IPS-NIHi7 (cell line): ENCODE results near the gene NEDD8.
A peak's percentile ranks its signal among the peaks of the same experiment; 100 is the strongest.
"Not testable (repeated sequence)": the region's sequence is repeated elsewhere in the genome, so short reads cannot be mapped to it uniquely, and the experiment has no call there.

Experiments used
- DNase-seq: peaks from one replicate; pipeline ENCODE4 v3.0.0; 2012; ENCODE audit warnings: mixed read lengths; ENCODE audit errors: extremely low spot score

NEDD8 gene

DNA sequence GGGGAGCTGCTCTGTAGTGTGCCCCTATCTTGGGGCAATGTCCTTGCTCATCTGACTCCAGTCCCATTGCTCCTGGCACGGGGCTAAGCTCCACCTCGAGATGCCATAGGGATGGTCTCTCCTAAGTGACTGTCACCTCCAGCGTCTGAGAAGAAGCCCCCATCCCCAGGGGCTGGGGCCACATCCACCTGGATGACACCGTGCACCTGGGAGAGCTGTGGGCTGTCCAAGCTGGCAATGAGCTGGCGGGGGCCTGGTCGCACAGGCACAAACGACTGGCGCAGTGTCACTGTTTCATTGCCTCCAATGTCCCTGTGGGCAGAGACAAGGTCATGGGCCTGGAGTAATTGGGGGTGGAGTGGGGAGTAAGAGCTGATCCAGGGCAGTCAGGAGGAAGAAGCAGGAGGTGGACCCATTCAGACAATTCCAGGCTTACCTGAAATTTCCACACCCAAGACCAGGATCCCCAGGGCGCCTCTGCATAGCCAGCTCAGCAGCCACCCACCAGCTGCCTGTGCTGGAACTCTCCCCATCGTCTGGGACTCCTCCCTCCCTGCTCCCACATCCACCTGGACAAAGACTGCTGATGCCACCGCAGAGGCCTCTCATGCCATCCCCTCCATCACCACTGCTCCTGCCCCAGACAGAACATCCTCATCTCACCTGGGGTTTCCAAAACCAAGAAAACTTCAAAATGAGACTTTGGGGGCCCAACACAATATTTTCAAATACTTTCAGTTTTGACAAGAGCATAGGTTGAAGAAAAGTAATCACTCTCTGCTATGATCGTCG lies 17.3 kb upstream of the NEDD8 start:
- no peak for DNase-seq

DNA sequence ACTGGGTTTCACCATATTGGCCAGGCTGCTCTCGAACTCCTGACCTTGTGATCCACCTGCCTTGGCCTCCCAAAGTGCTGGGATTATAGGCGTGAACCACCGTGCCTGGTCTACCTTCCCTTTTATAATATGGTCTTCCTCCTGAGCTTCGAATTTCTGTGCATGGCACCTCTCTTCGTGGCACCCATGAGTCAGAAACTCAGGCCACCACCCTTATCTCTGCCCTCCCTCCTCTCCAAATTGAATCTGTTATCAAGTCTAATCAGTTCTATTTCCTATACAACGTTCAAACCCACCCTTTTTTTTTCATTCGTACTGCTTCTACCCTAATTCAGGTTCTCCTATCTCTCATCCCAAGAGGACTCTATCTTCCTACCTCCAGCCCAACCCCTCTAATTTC lies 15.3 kb upstream of the NEDD8 start:
- DNase-seq = no peak

DNA sequence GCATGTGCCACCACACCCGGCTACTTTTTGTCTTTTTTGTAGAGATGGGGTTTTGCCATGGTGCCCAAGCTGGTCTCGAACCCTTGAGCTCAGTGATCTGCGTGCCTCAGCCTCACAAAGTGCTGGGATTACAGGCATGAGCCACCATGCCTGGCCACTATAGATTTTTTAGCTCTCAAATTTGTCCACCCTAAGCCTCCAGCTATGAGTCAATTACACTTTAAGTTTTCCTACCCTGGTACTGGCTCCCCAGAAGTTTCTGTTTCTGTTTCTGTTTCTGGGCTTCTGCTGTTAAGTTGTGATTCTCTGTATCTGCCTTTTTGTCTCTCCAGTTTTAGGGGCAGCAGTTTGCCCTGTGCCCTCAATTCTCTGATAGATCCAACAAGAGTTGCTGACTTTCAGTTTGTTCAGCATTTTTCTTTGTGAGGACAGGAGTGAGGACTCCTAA lies 14.6 kb upstream of the NEDD8 start:
- DNase-seq = no peak

DNA sequence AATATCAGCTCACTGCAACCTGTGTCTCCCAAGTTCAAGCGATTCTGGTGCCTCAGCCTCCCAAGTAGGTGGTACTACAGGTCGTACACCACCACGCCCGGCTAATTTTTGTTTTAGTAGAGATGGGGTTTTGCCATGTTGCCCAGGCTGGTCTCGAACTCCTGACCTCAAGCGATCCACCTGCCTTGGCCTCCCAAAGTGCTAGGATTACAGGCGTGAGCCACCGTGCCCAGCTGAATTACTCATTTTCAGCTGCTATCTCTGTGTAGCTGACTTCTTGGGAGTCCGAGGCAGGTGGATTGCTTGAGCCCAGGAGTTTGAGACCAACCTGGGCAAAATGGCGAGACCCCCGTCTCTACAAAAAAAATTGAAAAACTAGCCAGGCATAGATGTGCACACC lies 13.2 kb upstream of the NEDD8 start:
- DNase-seq = not testable (repeated sequence)

DNA sequence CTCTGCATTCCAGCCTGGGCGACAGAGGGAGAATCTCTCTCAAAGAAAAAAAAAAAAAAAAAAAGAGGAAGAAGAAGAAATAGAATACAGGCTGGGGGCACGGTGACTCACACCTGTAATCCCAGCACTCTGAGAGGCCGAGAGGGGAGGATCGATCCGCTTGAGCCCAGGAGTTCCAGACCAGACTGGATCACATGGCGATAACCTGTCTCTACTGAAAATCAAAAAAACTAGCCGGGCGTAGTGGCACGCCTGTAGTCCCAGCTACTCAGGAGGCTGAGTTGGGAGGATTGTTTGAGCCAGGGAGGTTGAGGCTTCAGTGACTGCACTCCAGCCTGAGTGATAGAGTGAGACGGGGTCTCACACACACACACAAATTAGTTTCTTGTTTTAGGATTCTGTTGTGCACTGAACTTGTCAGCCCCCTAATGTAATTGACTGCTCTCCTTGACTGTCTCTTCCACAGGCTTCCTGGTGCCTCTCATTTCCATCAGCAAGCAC lies 11.2 kb upstream of the NEDD8 start:
- no peak for DNase-seq

DNA sequence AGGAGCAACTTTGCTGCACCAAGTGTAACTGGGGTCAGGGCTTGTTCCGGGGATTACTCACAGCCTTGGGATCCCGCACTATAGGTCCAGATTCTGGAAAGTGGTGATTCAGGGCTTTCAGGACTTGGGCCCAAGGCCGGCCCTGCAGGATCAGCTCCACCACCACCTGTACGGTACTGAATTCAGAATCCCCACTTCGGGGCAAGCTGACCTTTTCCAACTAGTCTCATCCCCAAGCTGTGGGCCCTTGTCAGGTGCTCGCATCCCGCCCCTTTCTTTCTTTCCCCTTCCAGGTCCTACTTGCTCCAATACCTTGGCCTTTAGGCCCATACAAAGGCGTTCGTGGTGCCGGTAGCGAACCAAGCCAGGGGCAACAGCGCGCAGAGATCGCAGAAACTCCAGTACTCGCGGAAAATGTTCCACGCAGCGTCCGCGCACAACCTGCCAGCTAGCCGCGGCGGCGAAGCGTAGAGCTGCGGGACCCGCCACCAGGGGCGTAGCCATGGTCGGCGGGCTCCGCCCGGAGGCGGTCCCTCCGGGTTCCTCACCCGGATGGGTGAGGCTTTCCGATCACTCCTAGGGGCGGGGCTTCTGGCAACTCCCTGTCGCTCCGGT lies 9.8 kb upstream of the NEDD8 start:
- DNase-seq = peak; percentile 98

DNA sequence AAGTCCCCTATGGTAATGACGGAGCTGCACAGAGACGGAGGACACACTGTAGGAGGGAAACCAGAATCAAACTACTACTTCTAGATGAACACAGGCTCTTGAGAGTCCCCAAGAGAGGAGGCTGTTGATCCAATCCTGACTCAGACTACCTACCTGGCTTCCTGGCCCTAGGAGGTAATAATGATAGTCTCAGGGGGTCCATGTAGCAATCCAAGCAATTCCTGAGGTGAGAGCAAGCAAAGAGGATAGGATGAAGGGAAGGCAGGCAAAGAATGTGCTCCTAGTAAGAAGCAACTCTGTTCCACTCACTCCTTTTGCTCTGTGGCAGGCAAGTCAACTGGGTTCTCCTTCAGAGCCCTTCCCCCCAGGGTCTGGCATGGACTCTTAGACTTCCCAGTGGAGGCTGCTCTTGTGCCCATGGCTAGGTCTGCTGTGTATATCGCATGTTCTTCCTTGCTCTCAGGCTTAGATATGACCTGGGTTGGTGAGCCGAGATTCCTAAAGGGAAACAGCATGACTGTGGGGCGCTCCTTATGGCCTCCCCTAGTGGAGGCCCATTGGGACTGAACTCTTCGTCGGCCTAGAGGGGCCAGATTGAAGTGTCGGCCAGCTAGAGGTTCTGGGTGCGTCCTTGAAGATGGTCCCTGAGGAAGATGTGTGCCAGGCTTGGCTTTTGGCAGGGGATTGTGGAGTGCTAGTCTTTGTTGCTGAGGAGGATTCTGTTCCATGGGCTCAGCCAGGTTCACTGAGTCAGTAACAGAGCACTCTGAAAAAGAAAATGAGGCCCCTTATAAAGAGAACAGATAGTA lies 8.1 kb upstream of the NEDD8 start:
- DNase-seq = no peak

DNA sequence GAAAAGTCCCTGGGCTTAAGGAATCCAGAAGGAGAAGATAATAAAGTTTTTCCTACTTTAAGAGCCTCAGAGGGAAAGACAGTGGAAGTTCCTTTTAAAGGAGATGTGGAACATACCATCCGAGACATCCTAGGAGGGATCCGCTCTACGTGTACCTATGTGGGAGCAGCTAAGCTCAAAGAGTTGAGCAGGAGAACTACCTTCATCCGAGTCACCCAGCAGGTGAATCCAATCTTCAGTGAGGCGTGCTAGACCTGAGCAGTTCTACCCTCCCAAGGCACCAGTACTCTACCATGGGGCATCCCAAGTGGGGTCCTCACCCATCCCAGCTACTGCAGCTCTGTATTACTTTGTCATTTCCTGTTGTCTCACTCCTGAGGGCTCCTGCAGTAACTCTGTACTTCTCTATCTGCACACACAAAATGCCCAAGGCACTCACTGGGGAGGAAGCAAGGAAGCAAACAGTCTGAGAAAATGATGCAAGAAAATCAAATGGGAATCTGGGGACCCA lies 6.4 kb upstream of the NEDD8 start:
- DNase-seq = no peak

DNA sequence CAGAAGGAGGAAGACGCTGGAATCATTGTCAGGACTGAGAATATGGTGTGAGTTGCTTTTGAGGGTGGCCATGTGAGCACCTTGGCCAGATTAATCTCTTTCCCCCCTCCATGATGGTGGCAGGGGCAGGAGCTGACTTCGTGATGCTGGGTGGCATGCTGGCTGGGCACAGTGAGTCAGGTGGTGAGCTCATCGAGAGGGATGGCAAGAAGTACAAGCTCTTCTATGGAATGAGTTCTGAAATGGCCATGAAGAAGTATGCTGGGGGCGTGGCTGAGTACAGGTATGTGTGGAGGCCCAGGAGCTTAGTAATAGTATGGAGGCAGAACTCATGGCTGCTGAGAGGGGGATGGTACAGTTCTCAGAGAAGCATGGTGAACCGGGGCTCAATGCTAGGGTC lies 6.0 kb upstream of the NEDD8 start:
- DNase-seq = no peak

DNA sequence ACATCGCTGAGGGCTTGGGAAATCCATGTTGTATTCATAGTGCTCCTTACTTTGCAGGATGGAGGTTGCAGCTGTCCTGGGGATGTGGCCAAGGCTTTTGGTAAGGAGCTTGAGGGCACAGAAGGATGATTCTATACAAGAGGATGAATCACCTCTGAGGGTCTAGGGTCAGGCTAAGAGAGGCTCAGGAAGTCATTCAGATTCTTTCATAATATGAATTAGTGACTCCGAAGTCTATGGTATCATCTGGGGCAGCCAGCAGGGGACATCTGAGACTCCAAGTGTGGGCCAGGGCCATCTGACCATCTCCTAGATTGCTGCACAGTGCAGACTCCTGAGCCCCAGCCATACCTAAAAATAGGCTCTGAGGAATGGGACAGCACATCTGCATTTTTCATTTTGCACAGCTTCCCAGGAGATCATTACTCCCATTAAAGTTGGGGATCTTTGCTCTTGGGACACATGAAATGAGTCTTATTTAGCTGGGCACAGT lies 5.3 kb upstream of the NEDD8 start:
- no peak for DNase-seq

DNA sequence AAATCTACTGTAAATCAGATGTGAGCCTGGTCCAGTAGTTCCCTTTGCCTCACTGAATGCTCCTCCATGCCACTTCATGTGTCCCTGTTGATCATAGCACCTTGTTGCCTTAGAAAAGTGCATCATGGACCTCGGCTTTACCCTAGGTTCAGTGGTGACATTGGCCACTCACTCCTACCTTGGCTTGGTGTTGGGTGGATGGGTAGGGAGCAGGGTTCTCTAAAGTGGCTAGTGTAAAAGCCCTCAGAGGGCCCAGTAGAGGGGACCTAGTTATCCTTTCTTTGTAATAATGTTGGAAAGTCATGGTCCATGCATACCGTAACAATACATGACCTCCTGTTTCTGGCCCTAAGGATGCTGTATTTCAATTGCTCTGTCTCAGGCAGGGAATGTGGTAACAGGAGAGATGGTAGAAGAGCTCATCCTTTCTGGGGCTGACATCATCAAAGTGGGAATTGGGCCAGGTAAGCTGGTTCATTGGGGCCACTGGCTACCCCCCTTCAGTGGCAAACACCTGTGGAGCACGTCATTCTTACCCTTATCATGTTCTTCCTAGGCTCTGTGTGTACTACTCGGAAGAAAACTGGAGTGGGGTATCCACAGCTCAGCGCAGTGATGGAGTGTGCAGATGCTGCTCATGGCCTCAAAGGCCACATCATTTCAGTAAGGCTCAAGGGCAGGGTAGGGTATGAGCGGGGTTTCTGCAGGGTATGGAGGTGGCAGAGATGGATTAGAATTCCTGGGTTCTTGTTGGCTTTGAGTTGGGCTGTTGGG lies 4.7 kb upstream of the NEDD8 start:
- no peak for DNase-seq

DNA sequence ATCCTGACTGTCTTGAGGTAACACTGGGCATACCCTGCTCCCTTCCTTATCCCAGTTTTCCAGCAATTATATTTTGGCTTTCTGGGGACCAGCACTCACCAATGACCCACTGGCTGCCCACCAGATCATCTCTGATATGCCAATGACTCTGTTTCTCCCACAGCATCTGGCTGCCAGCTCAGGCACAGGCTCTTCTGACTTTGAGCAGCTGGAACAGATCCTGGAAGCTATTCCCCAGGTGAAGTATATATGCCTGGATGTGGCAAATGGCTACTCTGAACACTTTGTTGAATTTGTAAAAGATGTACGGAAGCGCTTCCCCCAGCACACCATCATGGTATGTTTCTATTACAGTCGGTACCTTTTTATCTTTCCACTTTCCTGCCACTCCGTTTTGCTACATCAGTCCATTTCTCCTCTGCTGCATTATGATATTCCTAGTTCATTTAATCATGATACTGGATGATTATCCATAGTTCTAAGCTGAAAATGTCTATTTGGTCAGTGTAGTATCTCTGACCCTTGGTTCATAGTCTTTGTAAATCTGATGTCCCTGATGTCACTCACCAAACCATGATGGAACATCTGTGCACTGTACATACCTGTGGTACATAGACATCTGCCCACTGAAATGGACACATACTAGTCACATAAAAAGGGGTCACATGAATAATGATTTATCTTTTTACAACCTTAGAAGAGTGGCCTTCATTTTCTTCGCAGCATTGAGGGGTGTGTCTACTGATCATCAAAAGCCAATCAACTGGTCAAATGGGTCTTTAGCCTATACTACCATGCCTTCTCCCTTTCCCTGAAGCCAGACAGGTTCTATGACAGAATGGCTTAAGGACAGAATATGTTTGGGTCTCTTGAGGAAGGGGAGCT lies 3.9 kb upstream of the NEDD8 start:
- DNase-seq = no peak

DNA sequence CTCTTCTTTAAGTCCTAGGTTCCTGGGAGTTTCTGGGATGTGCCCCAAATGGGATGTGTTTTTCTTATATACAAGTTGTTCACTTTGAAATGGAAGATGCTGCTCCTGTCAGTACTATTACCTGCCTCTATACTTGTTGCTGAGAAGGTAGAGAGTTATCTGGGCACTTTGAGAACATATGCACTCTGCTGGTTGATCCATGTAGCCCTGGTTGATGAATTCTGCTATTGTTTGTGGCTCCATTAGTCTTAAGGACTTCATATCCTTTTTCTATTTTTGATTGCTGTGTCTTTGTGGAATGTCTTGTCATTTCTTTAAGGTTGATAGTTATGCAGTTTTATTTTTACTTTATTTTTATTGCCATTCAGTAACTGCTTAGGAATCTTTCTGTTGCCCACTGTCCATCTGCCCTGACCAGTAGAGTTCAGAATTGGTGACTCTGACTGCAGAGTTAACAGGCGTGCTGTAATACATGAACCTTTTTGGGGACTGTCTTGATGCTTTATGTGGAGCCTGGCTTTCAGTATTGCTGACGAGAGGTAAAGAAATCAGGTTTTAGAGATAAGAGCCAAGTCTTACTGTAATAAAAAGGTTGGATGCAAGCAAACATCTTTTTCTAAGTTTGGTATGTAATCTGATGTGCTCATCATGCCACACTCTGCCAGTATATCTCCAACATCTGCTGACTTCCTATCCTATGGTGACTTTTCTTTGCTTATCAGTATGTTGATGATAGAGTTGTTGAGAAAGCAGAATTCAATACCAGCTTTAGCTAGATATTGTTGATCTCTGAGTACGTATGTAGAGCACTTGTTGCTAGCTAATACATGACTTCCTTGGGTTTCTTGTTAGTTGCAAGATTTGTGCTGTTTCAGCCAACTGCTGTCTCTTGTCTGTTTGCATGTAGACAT lies 2.2 kb upstream of the NEDD8 start:
- no peak for DNase-seq

DNA sequence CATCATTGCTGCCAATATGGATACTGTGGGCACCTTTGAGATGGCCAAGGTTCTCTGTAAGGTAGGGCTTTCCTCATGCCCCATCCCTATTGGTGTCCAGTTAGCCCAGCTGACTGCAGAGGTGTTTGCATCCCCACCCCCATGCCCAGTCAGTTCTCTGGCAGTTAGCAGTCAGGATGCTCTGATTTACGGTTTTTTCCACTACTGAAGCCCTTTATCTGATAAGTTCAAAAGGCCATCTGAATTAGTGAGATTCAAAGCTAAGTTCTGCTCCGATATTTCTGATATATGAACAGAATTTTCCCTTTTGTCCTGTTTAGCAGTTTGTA lies 1.3 kb upstream of the NEDD8 start:
- no peak for DNase-seq

DNA sequence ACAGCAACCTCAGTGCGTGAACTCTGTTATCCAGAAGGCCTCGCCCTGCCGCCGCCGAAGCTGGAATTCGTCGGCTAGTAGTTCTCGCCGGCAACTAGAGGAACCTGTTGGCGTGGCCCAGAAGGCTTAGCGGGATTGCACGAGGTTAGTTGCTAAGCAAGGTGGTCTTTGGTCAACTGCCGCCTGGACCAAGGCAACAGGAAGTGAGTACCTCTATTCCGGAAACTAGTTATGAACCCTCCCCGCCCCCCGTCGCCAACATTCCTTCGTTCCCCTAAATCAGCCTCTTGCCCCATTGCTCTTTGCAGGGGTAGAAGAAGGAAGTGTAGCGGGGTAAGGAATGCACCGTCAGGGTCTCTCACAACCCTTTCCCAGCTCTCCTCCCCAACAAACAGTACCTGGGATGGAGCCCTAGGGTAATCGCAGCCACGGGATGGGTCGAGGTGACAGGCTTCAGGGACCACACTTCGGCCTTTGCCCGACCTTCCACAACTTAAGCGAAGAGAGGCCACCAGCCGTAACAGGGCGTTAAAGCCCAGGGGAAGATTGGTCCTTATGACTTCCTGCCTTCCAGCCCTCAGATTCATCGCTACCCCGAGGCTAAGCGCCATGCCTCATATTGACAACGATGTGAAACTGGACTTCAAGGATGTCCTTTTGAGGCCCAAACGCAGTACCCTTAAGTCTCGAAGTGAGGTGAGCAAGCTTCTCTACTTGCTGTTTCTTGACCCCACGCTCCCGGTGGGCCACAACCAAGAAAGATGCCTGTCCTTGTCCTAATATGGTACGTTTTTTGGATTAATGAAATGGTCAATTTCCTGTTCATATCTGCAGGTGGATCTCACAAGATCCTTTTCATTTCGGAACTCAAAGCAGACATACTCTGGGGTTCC lies 724 bp upstream of the NEDD8 start, which contains the start of gene GMPR2:
Gene GMPR2 (plus strand): TSS at position 285 of the 893 bp plus-strand sequence. CDS start 325 bp downstream, at position 610.
- no peak for DNase-seq

DNA sequence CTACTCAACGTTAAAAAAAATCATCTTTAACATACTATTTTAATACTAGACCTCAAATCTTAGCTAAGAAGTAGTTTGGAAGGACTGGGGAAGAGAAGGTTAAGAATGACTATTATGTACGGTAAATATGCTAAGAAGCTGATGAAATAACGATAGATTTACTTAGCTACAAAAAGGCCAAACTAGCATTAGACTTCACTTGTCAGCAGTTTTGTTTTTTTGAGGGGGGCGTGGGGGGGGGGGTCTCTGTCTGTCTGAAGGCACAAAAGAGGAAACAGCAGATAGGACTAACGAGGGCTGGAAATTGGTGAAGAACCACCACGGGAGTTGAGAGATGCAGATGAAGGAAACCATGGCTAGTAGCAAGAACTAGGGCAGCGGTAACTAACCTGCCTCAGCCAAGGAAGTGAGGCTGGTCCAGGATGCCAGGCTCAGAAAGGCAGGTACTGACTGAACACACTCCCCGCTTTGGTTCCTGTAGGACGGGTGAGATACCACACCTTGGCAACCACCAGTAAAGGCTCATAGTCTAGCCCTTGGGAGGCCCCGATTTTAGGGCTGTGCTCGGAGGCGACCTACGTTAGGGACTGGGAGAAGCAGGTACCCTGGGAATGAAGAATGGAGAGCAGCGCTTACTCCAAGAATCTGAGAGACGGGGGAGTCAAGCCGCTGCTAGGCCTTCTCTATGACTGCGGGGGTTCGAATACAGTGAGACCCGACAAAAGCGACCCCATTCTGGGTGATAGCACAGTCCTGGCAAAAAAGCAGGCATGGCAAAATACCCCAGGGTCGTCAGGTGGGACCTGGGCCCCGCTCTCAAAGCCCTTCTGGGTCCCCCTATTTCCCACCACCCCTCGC lies 675 bp downstream of the NEDD8 start:
- no peak for DNase-seq

DNA sequence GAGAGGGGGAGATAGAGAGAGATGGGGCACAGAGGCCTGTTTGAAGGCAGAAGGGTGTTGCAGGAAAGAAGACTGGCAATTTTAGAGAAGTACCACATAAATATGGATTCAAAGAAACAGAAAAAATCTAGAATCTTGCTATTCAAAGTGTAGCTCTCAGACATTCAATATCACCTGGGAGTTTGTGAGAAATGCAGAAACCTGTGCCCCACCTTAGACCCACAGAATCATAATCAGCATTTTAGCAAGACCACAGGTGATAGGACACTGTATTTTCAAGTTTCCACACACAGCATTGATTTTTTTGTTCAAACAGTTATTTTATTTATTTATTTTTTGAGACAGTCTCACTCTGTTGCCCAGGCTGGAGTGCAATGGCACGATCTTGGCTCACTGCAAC lies 3.3 kb downstream of the NEDD8 start:
- no peak for DNase-seq
